ENCODE measurements around the gene SSC5D.

DNA sequence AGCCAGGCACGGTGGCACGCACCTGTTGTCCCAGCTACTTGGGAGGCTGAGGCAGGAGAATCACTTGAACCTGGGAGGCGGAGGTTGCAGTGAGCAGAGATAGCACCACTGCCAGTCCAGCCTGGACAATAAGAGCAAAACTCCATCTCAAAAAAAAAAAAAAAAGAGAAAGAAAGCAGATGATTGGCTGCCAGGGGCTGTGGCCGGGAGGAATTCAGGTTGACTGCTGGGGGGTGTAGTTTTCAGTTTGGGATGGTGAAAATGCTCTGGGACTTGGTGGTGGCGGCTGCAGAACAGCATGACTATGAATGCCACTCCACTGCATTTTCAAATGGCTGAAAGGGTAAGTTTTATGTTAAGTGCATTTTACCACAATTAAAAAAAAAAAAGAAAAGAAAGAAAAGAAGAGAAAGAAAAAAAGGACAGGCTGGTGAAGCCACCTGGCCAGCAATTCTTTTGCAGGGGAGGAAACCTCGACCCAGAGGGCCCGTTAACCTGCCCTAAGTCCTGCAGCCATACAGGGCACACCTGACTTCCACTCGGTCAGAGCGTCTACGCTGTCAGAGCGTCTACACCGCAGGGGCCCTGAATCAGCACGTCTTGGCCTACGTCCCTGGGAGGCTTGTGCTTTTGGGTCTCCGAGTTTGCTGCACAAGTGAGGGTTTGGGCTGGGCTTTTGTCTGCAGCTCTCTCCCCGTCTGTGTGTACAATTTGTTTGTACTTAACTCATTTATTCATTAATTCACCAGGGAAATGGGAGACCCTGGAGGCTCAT is 30.4 kb upstream of the SSC5D start:
- no peak for TF ChIP-seq RBAK (tag by site-specific recombination; IDR thresholded peaks at IDR 0.05)
- TF ChIP-seq, protein P1, sequence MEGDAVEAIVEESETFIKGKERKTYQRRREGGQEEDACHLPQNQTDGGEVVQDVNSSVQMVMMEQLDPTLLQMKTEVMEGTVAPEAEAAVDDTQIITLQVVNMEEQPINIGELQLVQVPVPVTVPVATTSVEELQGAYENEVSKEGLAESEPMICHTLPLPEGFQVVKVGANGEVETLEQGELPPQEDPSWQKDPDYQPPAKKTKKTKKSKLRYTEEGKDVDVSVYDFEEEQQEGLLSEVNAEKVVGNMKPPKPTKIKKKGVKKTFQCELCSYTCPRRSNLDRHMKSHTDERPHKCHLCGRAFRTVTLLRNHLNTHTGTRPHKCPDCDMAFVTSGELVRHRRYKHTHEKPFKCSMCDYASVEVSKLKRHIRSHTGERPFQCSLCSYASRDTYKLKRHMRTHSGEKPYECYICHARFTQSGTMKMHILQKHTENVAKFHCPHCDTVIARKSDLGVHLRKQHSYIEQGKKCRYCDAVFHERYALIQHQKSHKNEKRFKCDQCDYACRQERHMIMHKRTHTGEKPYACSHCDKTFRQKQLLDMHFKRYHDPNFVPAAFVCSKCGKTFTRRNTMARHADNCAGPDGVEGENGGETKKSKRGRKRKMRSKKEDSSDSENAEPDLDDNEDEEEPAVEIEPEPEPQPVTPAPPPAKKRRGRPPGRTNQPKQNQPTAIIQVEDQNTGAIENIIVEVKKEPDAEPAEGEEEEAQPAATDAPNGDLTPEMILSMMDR (tag by site-specific recombination; IDR thresholded peaks at IDR 0.05) = no peak
- TF ChIP-seq, protein P2, sequence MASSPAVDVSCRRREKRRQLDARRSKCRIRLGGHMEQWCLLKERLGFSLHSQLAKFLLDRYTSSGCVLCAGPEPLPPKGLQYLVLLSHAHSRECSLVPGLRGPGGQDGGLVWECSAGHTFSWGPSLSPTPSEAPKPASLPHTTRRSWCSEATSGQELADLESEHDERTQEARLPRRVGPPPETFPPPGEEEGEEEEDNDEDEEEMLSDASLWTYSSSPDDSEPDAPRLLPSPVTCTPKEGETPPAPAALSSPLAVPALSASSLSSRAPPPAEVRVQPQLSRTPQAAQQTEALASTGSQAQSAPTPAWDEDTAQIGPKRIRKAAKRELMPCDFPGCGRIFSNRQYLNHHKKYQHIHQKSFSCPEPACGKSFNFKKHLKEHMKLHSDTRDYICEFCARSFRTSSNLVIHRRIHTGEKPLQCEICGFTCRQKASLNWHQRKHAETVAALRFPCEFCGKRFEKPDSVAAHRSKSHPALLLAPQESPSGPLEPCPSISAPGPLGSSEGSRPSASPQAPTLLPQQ (tag by site-specific recombination; IDR thresholded peaks at IDR 0.05) = no peak
- no peak for TF ChIP-seq ZNF792 (tag by site-specific recombination; IDR thresholded peaks at IDR 0.05)
- no peak for TF ChIP-seq KLF16 (tag by site-specific recombination; IDR thresholded peaks at IDR 0.05)
- no peak for TF ChIP-seq BCL11B (tag by site-specific recombination; IDR thresholded peaks at IDR 0.05; ENCODE audit: low read depth)
- TF ChIP-seq, protein P3, sequence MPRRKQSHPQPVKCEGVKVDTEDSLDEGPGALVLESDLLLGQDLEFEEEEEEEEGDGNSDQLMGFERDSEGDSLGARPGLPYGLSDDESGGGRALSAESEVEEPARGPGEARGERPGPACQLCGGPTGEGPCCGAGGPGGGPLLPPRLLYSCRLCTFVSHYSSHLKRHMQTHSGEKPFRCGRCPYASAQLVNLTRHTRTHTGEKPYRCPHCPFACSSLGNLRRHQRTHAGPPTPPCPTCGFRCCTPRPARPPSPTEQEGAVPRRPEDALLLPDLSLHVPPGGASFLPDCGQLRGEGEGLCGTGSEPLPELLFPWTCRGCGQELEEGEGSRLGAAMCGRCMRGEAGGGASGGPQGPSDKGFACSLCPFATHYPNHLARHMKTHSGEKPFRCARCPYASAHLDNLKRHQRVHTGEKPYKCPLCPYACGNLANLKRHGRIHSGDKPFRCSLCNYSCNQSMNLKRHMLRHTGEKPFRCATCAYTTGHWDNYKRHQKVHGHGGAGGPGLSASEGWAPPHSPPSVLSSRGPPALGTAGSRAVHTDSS (tag by site-specific recombination; IDR thresholded peaks at IDR 0.05) = no peak
- TF ChIP-seq YY1 (tag by site-specific recombination; IDR thresholded peaks at IDR 0.05) = no peak
